NCI-H2227 treated with DMSO at 0.1 percent for 48 hours (cell line): Measurements from ENCODE around the gene TRMT6.

Source experiments
- DNase-seq: peaks from one replicate; lab custom pipeline; 2025; lab: John Stamatoyannopoulos, UW

Gene TRMT6

GRCh38 chr20:5950271-5951031 lies at the start of gene TRMT6, which contains the start of gene MCM8:
TSS of gene TRMT6 (minus strand) at chr20:5950533. CDS start at chr20:5950405, 128 bp downstream.
TSS of gene MCM8 (plus strand) at chr20:5950652. CDS start at chr20:5952016, 1,364 bp downstream.
- peak; percentile 97 for DNase-seq

GRCh38 chr20:5999783-6000182 lies 49.5 kb upstream of the TRMT6 start:
- no peak for DNase-seq

- DNase-seq: no peak
Measured at GRCh38 chr20:5996765-5997164, 46.4 kb upstream of the TRMT6 start.

- no peak for DNase-seq
Measured at GRCh38 chr20:5991623-5992441, 41.5 kb upstream of the TRMT6 start.

- no peak for DNase-seq
Measured at GRCh38 chr20:5990946-5991345, 40.6 kb upstream of the TRMT6 start.

- DNase-seq: no peak
Measured at GRCh38 chr20:5989539-5989938, 39.2 kb upstream of the TRMT6 start.

- no peak for DNase-seq
Measured at GRCh38 chr20:5987383-5987782, 37.0 kb upstream of the TRMT6 start.

GRCh38 chr20:5980720-5981538 lies 30.6 kb upstream of the TRMT6 start:
- no peak for DNase-seq

GRCh38 chr20:5979801-5980200 lies 29.5 kb upstream of the TRMT6 start:
- no peak for DNase-seq

GRCh38 chr20:5977975-5978374 lies 27.6 kb upstream of the TRMT6 start:
- DNase-seq: no peak

- DNase-seq: no peak
Measured at GRCh38 chr20:5977223-5977622, 26.9 kb upstream of the TRMT6 start.

- DNase-seq: no peak
Measured at GRCh38 chr20:5975778-5976177, 25.4 kb upstream of the TRMT6 start.

GRCh38 chr20:5974531-5974930 lies 24.2 kb upstream of the TRMT6 start:
- DNase-seq: no peak

- DNase-seq: no peak
Measured at GRCh38 chr20:5973971-5974370, 23.6 kb upstream of the TRMT6 start.

GRCh38 chr20:5973172-5973571 lies 22.8 kb upstream of the TRMT6 start:
- DNase-seq: no peak

- DNase-seq: no peak
Measured at GRCh38 chr20:5971203-5971602, 20.9 kb upstream of the TRMT6 start.

GRCh38 chr20:5970381-5970780 lies 20.0 kb upstream of the TRMT6 start:
- DNase-seq: no peak

- no peak for DNase-seq
Measured at GRCh38 chr20:5969940-5970339, 19.6 kb upstream of the TRMT6 start.

GRCh38 chr20:5969348-5969935 lies 19.1 kb upstream of the TRMT6 start:
- no peak for DNase-seq

- no peak for DNase-seq
Measured at GRCh38 chr20:5968462-5968861, 18.1 kb upstream of the TRMT6 start.

GRCh38 chr20:5967469-5967868 lies 17.1 kb upstream of the TRMT6 start:
- DNase-seq: no peak

- DNase-seq: no peak
Measured at GRCh38 chr20:5949943-5950270, 426 bp downstream of the TRMT6 start.
